AG04449 (cell line): ENCODE measurements around the gene PRODH.
"Not testable (repeated sequence)": the region's sequence is repeated elsewhere in the genome, so short reads cannot be mapped to it uniquely, and the experiment has no call there.

Experiments
- CTCF ChIA-PET: fragments of 350-600 bp; formaldehyde crosslinking; extraction: SDS; loops from one replicate; lab custom pipeline; 2021; ENCODE audit warnings: antibody characterized with exemption; lab: Yijun Ruan, JAX
- POLR2A ChIA-PET: fragments of 400-600, 350-600 bp; formaldehyde crosslinking; extraction: SDS; loops from one replicate; lab custom pipeline; 2020; ENCODE audit warnings: antibody characterized with exemption, inconsistent platforms; lab: Yijun Ruan, JAX
- DNase-seq: peaks from one replicate; pipeline ENCODE4 v3.0.0-alpha.2; 2010; ENCODE audit warnings: low read depth, low spot score
- H3K4me3 ChIP-seq: 2 replicates; pipeline ENCODE4 v1.5.1; 2011; ENCODE audit warnings: low read depth, mild to moderate bottlenecking, control low read depth, low read length
- TF ChIP-seq, protein P1 (sequence below): IDR thresholded peaks from one replicate; pipeline ENCODE4 v1.5.1; 2011; ENCODE audit warnings: mild to moderate bottlenecking, moderate library complexity, low read length, control low read depth, inconsistent platforms; ENCODE audit not compliant: insufficient read depth; ENCODE audit errors: missing control alignments

The PRODH gene

DNA sequence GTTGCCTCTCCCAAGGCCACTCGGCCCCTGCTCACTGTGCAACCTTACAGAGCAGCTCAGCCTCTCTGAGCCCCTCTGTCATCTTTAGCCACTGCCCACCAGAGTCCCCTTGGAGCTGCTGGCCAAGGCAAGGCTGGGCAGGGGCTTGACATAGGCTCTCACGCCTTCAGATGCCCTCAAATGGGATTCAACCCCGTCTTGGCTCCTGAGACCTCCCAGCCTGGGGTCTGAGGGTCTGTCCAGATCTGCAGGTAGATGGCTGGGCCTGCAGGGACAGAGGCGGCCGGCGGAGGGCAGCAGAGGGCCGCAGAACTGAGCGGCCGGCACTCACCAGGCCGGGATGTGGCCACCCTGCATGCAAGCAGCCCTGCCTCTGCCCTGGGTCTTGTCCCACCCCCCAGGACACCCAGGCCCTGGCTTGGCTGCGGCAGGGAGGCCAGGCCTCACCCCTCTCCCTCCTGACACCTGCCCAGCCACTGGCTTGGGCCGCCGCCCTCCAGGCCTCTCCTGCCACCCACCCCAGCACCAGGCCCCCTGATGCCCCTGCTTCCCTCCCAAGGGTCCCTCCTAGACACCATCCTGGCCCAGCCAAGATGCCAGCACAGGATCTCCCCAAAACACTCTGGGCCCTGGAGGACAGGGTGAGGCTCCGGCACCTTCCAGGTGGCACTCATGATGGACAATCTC is 18.4 kb upstream of the PRODH start:
- DNase-seq, POLR2A ChIA-PET, H3K4me3 ChIP-seq: not testable (repeated sequence)
- TF ChIP-seq, protein P1, sequence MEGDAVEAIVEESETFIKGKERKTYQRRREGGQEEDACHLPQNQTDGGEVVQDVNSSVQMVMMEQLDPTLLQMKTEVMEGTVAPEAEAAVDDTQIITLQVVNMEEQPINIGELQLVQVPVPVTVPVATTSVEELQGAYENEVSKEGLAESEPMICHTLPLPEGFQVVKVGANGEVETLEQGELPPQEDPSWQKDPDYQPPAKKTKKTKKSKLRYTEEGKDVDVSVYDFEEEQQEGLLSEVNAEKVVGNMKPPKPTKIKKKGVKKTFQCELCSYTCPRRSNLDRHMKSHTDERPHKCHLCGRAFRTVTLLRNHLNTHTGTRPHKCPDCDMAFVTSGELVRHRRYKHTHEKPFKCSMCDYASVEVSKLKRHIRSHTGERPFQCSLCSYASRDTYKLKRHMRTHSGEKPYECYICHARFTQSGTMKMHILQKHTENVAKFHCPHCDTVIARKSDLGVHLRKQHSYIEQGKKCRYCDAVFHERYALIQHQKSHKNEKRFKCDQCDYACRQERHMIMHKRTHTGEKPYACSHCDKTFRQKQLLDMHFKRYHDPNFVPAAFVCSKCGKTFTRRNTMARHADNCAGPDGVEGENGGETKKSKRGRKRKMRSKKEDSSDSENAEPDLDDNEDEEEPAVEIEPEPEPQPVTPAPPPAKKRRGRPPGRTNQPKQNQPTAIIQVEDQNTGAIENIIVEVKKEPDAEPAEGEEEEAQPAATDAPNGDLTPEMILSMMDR, result peak; percentile 80
- CTCF ChIA-PET, result interaction anchor here (0.6 to 1.6 kb wide), 7 partner anchors 8 to 675 kb away, joined by 3 to 4 read pairs (median 3); no protein-coding TSS in a partner anchor

DNA sequence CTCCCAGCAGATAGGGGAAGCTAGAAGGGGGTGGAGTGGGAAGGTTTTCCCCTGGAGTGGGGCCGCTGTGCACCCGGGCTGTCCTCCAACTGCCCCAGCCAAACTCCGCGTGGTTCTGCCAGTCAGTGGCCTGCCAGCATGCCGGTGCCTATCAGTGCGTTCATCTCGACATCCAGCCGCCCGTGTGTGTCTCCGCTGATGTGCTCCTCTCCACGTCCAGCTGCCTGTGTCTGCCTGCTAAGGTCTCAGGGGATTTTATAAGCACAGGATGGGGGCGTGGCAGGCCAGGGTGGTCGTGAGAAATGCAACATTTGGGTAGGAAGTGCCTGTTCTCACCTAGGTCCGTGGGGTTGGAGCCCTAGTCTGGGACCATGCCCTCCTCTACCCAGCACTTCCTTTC is 17.0 kb upstream of the PRODH start:
- CTCF ChIA-PET, DNase-seq, H3K4me3 ChIP-seq, POLR2A ChIA-PET: not testable (repeated sequence)

DNA sequence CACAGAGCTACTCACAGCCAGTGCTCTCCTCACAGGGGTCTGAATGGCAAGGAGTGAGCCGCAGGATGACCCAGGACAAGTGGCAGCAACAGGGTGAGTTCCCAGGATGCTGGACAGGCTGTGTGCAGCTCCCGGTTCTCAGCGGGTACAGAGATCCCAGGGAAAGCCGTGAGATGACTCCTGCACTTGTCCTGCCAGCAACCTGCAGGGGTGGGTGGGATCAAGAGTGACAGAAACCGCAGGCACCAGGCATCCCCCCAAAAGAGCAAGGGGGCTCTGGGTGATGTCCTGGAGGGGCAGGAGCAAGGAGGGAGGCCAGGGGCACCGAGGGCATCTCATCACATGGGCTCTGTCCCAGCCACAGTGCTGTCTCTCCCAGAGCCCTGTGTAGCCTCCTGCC is 15.9 kb upstream of the PRODH start:
- no peak overlapping the region for H3K4me3 ChIP-seq
- ChIA-PET POLR2A (no interaction called here), CTCF (no interaction called here)
- TF ChIP-seq, protein P1, result no peak
- DNase-seq, result no peak

DNA sequence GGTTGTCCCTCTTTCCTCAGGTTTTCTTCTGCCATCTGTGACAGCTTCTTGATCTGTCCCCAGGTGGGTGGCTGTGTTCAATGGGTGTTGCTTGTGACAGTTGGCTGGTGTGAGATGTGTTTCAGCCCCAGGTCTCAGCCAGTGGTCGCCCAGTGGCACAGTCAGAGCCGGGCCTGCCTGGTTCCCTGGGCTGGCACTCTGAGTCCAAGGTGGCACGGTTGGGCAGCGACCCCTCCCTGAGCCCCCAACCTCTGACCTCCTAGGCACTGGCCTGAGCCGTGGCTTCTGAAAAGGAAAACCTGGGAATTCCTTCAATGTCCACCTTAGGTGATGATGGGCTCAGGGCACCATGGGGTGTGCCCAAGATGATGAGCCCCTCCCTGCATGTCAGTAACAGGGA is 14.0 kb upstream of the PRODH start:
- DNase-seq, result no peak
- ChIA-PET CTCF (interaction anchor here (2.2 to 2.6 kb wide), 2 partner anchors 12 to 793 kb away, joined by 7 read pairs; no protein-coding TSS in a partner anchor), POLR2A (no interaction called here)
- TF ChIP-seq, protein P1, result no peak
- no peak overlapping the region for H3K4me3 ChIP-seq

DNA sequence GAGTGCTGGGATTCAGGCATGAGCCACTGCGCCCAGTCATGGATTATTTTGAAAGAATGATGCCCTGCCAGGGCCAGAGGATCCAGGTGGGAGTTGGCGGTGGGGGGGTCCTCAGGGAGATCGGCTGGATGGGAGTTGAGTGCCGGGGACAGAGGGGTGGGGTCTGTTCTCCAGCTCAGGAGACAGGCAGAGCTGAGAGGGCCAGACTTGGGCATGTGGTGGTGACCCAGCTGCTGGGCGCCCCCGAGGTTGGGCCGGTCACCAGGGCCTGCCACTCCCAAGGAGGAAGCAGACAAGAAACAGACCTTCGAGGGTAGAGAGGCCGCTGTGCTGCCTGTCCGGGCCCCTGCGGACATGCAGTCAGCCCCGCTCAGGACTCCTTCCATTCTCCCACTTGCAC is 11.8 kb upstream of the PRODH start:
- no peak overlapping the region for H3K4me3 ChIP-seq
- ChIA-PET POLR2A (no interaction called here), CTCF (interaction anchor here (0.7 to 2.2 kb wide), 2 partner anchors 64 to 791 kb away, joined by 3 to 7 read pairs; no protein-coding TSS in a partner anchor)
- no peak for DNase-seq
- TF ChIP-seq, protein P1, result no peak

DNA sequence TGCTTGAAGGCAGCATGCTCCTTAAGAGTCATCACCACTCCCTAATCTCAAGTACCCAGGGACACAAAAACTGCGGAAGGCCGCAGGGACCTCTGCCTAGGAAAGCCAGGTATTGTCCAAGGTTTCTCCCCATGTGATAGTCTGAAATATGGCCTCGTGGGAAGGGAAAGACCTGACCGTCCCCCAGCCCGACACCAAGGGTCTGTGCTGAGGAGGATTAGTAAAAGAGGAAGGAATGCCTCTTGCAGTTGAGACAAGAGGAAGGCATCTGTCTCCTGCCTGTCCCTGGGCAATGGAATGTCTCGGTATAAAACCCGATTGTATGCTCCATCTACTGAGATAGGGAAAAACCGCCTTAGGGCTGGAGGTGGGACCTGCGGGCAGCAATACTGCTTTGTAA is 11.0 kb upstream of the PRODH start:
- CTCF ChIA-PET, DNase-seq, POLR2A ChIA-PET, H3K4me3 ChIP-seq: not testable (repeated sequence)

DNA sequence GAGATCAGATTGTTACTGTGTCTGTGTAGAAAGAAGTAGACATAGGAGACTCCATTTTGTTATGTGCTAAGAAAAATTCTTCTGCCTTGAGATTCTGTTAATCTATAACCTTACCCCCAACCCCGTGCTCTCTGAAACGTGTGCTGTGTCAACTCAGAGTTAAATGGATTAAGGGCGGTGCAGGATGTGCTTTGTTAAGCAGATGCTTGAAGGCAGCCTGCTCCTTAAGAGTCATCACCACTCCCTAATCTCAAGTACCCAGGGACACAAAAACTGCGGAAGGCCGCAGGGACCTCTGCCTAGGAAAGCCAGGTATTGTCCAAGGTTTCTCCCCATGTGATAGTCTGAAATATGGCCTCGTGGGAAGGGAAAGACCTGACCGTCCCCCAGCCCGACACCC is 2.6 kb upstream of the PRODH start:
- H3K4me3 ChIP-seq, DNase-seq, POLR2A ChIA-PET: not testable (repeated sequence)
- CTCF ChIA-PET, result interaction anchor here (2.0 kb wide), 1 partner anchor 11 kb away, joined by 7 read pairs; no protein-coding TSS in a partner anchor

DNA sequence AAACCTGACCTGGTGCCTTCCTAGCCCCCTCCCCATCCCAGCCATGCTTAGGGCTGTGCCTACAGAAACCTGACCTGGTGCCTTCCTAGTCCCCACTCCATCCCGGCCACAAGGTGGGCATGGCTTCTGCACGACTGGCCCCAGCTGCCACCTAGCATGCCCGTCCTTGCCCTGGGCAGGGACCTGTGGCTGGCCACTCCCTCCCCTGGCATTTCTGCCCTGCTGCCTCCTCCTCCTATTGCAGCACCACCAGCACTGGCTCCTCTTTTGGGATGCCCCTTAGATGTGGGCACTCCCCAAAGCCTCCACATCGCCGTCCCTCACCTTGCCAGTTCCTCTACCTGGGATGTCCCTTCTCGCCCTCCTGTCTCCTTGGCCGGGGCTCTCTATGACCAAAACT is 1.4 kb downstream of the PRODH start:
- DNase-seq, POLR2A ChIA-PET, H3K4me3 ChIP-seq, CTCF ChIA-PET: not testable (repeated sequence)
